A673 (cell line): ENCODE measurements around the gene MAPK4.

Source experiments
- CTCF ChIP-seq: fragments of 300-800, 200-600 bp; sonication (generic); conservative IDR thresholded peaks from 2 replicates; pipeline ENCODE4 v1.5.1; 2017; ENCODE audit warnings: low read depth, mild to moderate bottlenecking, antibody characterized with exemption, low read length, moderate library complexity, mixed read lengths
- EZH2 ChIP-seq: fragments of 200-600 bp; sonication (generic); IDR thresholded peaks from 2 replicates; pipeline ENCODE4 v1.6.1; 2017; ENCODE audit warnings: borderline replicate concordance, low read depth, mild to moderate bottlenecking, mixed read lengths, antibody characterized with exemption, low read length; ENCODE audit not compliant: poor library complexity, severe bottlenecking

- no peak for TF ChIP-seq CTCF
- TF ChIP-seq EZH2, result no peak
These were observed 134.3 kb downstream of the MAPK4 start for GRCh38 chr18:50694147-50694546.
